OCI-LY3 (cell line): ENCODE results near the gene MAGEB17.

ENCODE experiments used
- EZH2phosphoT487 ChIP-seq: fragments of 200-600 bp; shearing (Covaris generic); IDR thresholded peaks from 2 replicates; pipeline ENCODE4 v1.6.1; 2018; ENCODE audit warnings: antibody characterized with exemption, mixed run types, low read depth
- TF ChIP-seq, protein P1 (sequence below): fragments of 200-600, 300-600 bp; sonication (generic); IDR thresholded peaks from 2 replicates; pipeline ENCODE4 v1.5.1; 2014; ENCODE audit warnings: antibody characterized with exemption, low read length, low read depth

DNA sequence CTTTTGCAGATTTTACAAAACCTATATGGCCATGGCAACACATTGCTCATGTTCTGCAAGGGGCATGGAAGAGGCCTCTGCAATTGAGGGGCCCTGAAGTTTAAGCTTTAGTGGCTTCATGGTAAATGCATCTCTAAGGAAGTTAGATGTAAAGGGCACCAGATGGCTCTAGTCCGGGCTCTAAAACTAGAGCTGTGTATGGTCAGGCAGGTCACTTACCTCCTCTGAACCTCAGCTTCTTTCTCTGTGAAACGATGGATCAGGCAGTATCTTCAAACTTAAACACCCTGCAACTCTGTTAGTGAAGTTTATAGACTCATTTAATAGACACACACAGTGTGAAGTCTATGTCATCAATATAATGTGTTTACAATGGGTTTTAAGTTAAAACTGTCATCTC lies 10.0 kb downstream of the MAGEB17 start:
- TF ChIP-seq, protein P1, sequence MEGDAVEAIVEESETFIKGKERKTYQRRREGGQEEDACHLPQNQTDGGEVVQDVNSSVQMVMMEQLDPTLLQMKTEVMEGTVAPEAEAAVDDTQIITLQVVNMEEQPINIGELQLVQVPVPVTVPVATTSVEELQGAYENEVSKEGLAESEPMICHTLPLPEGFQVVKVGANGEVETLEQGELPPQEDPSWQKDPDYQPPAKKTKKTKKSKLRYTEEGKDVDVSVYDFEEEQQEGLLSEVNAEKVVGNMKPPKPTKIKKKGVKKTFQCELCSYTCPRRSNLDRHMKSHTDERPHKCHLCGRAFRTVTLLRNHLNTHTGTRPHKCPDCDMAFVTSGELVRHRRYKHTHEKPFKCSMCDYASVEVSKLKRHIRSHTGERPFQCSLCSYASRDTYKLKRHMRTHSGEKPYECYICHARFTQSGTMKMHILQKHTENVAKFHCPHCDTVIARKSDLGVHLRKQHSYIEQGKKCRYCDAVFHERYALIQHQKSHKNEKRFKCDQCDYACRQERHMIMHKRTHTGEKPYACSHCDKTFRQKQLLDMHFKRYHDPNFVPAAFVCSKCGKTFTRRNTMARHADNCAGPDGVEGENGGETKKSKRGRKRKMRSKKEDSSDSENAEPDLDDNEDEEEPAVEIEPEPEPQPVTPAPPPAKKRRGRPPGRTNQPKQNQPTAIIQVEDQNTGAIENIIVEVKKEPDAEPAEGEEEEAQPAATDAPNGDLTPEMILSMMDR: no peak
- no peak for TF ChIP-seq EZH2phosphoT487
